NCI-H345 (cell line): ENCODE results near the gene ARL13A.
"Not testable (repeated sequence)": the region's sequence is repeated elsewhere in the genome, so short reads cannot be mapped to it uniquely, and the experiment has no call there.

Experiments used
- DNase-seq: peaks from one replicate; lab custom pipeline; 2025; lab: John Stamatoyannopoulos, UW

Gene ARL13A

DNA sequence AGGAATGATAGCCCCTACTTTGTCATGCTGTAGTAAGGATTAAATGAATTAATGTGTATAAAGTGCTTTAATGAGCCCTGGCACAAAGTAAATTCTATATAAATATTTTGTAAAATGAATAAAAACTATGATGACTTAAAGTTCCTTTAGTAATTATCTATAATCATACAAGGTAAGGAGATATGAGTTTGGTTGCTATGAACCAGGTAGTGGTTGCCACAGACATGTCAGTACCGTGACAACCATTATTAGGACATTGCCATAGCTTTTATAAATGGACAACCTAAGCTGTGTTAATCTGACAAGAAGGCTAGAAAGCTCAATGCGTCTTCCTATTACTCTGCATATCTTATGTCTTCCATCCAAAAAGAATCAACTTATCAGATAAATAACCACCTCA lies at the start of gene ARL13A:
ARL13A (plus strand) TSS at position 301 of the 400 bp plus-strand sequence. CDS start 3,982 bp downstream, outside the sequence.
- no peak for DNase-seq

DNA sequence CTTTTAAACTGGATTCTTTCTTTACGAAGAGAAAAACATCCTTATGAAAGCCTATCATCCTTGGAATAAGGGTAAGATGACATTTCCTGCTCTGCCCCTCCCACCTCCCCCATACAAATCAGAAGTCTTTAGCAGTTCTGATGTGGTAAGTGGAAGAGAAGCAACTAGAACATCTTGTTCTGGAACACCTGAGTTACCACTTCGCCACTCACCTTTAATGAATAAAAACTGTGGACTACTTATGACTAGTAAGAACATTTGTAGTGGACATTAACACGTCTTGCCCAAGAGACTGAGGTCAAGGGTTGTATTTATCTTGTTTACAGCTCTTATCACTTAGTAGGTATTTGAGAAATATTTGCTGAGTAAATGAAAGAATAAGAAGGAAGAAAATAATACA lies 45.1 kb upstream of the ARL13A start:
- DNase-seq, result no peak

DNA sequence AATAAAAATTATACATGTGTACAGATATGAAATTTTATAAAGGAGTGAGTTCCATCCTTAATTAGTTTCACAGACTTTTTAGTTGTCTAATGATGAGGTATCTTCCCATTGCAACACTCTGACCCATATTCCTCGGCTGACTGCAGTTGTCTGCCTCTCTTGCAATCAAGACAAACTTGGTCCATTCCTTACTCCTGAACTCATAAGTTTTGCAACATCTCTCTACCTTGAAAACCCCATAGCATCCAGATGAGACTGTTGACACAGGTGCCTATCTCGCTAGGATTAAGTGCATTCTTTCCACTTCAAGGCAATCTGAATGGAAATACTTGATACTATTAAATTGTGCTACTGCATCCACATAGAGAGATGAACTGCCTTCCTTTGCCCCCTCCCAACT lies 43.1 kb upstream of the ARL13A start:
- no peak for DNase-seq

DNA sequence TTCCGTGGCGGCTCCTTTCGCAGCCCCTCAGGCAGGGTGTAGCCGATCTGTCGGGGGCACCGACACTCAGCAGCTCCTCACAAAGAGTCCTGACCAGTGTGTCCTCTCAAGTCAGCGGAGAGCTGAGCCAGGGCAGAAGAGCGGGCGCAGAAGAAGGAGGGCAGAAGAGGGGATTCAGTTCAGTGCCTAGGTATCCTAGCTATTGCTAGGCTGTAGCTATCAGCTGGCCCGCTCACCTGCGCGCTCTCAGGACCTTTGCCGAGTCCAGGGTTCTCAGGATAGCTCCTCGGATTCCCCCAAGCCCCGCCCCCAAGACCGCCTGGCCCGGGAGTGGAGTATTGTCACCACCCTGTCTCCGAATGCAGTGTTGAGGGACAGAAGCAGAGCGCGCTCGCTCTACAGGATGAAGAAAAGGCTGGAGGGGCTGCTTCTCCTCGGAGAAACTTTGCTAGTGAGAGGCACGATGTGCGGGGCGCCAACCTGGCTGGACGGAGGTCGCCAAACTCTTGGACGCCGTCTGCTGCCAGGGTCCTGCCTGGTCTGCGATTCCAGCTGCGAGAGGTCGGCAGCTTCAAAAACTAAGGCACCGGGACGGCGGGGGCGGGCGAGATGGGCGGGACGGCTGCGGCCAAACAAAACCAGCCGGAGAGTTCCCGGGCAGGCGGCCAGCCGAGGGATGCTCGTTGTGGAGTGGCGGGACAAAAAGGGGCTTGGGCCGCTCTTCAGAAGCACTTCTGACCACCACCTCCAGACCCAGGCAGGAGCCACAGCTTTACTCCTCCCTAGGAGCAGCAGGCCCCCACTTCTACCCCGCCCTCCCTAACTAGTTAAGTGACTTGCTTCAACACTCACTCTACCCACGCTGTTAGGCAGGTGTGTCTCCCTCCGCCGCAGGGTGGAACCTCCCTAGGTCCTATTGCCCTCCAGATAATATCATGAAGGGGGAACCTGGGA lies 40.6 kb upstream of the ARL13A start, which contains the start of gene XKRX:
XKRX (minus strand) TSS at position 258 of the 954 bp plus-strand sequence. CDS start 613 bp downstream, outside the sequence.
- DNase-seq, result peak; percentile 70

GRCh38 chrX:100931218-100931924 lies 38.1 kb upstream of the ARL13A start:
- no peak for DNase-seq

DNA sequence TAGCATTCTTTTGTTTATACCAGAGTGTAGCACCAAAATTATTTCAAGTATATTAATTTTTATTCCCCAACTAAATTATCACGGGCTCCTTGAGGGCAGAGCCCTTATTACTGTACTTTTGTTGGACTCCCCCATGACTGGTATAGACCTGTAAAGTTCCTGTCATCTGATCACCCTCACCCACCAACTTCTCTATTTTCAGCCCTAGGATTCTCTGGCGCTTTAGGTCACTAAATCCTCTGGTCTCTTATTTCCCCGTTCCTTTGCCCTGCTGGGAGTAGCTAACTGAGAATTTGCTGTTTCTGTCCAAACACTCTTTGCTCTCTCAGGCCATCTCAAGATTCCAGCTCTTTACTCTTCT lies 37.6 kb upstream of the ARL13A start:
- no peak for DNase-seq

- no peak for DNase-seq
These were observed 33.7 kb upstream of the ARL13A start for GRCh38 chrX:100935767-100936166.

DNA sequence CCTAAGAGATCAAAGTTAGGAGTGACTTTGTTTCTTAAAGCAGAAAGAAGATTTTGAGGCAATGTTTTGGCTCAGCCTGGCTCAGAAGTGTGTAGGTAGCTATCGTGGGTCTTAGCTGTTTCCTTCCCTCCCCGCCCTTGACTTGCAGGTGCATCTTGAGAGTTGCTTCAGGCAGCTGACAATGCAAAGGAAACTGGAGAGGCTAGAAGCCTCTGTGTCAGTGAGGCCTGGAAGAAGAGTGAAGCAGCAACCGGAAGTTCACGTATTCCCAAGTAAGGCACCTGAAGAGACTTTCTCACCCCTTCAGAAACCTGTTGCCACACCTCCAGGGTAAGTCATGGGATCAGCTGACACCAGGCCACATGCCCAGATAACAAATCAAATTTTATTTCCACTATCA lies 30.2 kb upstream of the ARL13A start:
- DNase-seq, result no peak

DNA sequence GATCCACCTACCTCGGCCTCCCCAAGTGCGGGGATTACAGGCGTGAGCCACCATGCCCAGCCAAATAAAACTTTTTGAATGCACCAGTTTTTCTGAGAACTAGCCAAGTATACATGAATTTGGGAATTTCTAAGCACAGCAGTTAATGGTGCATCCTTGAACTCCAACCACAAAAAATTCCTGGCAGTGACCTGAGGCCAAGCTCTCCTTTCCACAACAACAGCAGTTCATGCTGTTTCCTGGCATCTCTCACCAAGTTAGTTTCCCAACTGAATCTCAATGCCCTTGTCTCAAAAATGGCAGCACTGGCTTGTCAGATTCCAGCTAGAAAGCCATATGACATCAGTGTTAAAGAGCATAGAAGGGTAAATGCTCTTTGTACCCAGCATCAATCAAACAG lies 24.9 kb upstream of the ARL13A start:
- DNase-seq, result no peak

- DNase-seq, result no peak
These were observed 23.1 kb upstream of the ARL13A start for GRCh38 chrX:100946299-100946927.

- no peak for DNase-seq
These were observed 21.0 kb upstream of the ARL13A start for GRCh38 chrX:100948557-100948956.

DNA sequence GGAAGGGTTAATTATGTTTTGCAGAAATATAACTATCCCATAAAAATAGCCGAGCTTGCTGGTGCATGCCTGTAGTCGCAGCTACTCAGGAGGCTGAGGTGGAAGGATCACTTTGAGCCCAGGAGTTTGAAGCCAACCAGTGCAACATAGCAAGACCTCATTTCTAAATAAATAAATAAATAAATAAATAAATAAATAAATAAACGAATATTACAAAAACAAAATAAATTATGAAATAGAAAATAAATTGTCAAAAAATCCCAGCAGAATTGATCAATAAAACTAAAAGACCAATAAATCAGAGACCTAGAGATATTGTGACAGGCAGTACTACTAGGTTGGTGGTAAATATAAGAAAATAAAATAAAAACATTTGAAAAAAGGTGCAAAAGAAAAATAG lies 6.7 kb upstream of the ARL13A start:
- DNase-seq, result no peak

DNA sequence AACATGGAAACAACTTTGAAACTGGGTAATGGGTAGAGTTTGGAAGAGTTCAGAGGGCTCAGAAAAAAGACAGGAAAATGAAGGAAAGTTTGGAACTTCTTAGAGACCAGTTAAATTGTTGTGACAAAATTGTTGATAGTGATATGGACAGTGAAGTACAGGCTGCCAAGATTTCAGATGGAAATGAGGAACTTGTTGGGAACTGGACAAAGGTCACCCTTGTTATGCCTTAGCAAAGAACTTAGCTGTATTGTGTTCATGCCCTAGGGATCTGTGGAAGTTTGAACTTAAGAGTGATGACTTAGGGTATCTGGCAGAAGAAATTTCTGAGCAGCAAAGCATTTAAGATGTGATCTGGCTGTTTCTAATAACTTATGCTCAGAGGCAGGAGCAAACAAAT lies 5.1 kb upstream of the ARL13A start:
- DNase-seq, result no peak

DNA sequence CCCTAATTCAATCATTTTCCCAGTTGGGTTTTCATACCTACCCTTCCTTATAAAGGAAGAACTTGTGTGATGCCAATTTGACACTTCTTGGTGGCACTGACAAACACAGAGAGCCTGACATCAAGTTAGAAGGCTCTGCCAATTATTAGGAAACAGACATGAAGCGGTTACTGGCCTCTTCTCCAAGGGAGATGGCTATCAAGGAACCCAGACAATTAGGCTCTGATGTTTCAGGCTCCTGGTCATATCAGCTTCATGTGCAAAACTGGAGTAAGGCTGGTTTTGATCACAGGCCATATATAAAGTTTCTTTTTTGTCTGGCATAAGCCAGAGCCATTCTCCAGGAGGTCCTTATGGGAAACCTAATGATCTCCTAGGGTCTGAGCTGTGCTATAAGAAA lies 428 bp downstream of the ARL13A start:
- DNase-seq, result no peak

DNA sequence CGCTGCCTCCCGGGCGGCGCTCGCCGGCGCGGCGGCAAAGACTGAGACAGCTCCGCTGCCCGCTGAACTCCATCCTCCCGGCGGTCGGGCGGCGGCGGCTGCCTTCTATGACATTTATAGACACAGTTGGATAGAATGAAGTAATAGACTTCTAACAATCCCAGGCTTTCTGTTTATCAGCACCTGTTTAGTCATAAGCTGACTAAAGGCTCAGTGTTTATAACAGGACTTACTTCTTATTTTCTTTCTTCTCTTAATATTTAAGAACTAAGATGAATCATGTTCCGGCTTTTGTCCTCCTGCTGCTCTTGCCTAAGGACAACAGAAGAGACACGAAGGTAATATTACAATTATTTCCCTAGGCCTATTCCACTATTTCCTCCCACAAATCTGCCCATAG lies 3.9 kb downstream of the ARL13A start:
- no peak for DNase-seq

DNA sequence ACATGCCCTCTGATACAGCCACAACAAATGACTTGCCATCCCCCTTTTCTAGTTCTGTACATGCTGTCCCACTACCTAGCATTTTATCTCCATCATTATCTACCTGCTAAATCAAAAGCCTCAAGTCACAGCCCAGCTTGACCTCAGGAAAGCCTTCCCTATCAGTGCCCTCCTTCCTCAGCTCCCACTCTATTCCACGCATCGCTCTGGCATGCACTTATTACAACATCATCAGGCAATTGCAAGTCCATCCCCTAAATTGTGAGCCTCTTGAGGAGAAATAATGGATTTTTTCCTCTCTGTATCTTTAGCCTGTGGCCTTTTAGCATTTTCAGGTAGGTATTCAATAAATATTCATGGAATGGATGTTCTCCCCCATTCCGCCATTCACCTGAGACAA lies 5.7 kb downstream of the ARL13A start:
- no peak for DNase-seq

DNA sequence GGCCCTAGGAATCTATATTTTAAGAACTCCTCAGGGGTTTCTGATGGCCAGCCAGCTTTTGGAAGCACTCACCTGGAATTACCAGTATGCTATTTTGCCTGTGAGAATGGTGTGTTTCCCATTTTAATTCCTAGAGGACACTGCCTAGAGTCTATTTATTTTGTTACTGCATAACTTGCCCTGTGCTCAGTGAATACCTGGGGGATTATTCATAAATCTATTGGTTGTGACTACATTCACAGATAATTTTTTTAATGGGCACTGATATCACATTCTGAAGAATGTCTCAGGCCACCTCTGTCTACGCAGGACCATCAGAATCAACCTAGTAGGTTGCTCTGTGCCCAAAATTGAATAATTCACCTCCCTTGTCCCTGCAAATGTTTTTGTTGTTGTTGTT lies 6.7 kb downstream of the ARL13A start:
- no peak for DNase-seq

DNA sequence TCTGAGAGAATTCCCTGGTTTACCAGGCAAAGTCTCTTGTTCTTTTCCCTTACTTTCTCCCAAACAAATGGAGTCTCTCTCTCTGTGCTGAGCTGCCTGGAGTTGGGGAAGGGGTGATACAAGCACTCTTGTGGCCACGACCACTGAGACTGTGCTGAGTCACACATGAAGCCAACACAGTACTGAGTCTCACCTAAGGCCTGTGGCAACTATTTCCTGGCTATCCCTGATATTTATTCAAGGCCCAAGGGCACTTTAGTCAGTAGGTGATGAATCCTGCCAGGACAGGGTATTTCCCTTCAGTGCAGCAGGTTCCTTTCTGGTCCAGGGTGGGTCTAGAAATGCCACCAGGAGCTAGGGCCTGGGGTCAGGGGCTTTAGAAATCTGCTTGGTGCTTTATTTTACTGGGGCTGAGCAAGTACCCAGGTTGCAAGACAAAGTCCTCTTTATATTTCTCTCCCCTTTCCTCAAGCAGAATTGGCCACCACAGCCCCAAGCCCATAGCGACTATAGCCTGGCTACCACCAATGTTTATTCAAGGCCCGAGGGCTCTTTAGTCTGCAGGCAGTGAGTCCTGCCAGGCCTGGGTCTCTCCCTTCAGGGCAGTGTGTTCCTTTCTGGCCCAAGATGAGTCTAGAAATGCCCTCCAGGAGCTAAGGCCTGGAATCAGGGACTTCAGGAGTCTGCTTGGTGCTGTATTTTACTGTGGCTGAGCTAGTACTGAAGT lies 10.5 kb downstream of the ARL13A start:
- DNase-seq, result no peak

DNA sequence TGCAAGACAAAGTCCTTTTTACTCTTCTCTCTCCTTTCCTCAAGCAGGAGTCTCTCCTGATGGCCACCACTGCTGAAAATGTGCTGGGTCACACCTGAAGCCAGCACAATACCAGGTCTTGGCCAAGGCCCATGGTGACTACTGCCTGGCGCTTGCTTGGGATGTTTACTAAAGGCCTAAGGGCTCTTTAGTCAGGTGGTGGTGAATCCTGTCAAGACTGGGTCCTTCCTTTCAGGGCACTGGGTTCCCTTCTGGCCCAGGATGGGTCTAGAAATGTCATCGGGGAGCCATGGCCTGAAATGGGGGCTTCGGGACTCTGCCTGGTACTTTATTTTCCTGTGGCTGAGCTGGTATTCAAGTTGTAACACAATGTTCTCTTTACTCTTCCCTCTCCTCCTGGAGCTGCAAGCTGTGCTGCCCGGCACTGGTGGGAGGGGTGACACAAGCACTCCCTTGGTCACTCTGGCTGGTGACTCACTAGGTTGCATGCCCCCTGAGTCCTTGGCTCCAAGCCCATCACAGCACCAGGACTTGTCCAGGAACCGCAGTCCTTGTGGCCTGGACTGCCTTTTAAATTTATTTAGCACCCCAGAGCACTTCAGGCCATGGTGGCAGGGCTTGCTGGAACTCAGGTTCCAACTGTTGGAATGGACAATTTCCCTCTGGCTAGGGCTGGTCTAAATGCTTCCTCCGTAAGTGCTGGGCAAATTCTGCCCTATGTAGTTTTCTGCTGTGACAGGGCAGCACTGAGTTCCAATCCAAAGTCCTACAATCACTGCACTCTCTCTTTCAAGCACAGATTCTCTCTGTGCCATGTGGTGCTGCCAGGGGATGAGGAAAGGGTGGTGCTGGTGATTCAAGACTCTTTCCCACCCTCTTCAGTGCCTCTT lies 11.3 kb downstream of the ARL13A start:
- DNase-seq, result no peak

GRCh38 chrX:100981498-100981845 lies 12.0 kb downstream of the ARL13A start:
- not testable (repeated sequence) for DNase-seq

GRCh38 chrX:100984818-100985217 lies 15.3 kb downstream of the ARL13A start:
- no peak for DNase-seq
